ENCODE results near the gene CCR2. TPM values are rescaled to one million over a fixed set of nuclear protein-coding genes. Genes with fewer than 3 reads are reported as not detected.

Gene CCR2
- total and polyA plus RNA-seq, 2 of the 4 experiments (the other 2 are of a cell fraction) = not detected

GRCh38 chr3:46375814-46376213, 21.9 kb downstream of the CCR2 start:
- dilution Hi-C loops (cut with HindIII; ENCODE audit: low sequenced_read_pairs, unreplicated experiment) = no loop called here
- H3K9ac ChIP-seq (ENCODE audit: low read depth, low read length) = no peak overlapping the region
- H3K79me1 ChIP-seq (ENCODE audit: low read depth in 1 of 2, low read length in 2 of 2) = no peaks in the 10 kb centered on the region
- no TSS peak for BruUV-seq (replicated peaks)
- no peak overlapping the region for H3K4me2 ChIP-seq (ENCODE audit: low read depth, low read length)
- no peak overlapping the region for H3K4me3 ChIP-seq (ENCODE audit: insufficient read depth, low read depth, low read length)
- no peak overlapping the region for H4K91ac ChIP-seq (ENCODE audit: insufficient read depth, low read depth, low read length)
- no peak overlapping the region for H3K4ac ChIP-seq (ENCODE audit: low read depth, low read length)
- no peak for TF ChIP-seq MAZ (IDR thresholded peaks at IDR 0.05; ENCODE audit: borderline replicate concordance, low read depth, low read length)
- no peak for TF ChIP-seq CHD1 (IDR thresholded peaks at IDR 0.05; ENCODE audit: low read depth, low read length)
- no peak for TF ChIP-seq ELK1 (IDR thresholded peaks at IDR 0.05; ENCODE audit: borderline replicate concordance, low read depth, low read length)
- no peak for TF ChIP-seq SMC3 (IDR thresholded peaks at IDR 0.05; ENCODE audit: low read depth, low read length)
- no peak for TF ChIP-seq MAFK (IDR thresholded peaks at IDR 0.05; ENCODE audit: low read depth, low read length)
- TF ChIP-seq CEBPB (IDR thresholded peaks at IDR 0.05; ENCODE audit: low read depth, low read length) = no peak
- no peak for TF ChIP-seq POLR2A (IDR thresholded peaks at IDR 0.05; ENCODE audit: low read depth, low read length)
- TF ChIP-seq USF2 (IDR thresholded peaks at IDR 0.05; ENCODE audit: low read depth, low read length) = no peak
- no peak for TF ChIP-seq RFX5 (IDR thresholded peaks at IDR 0.05; ENCODE audit: low read depth, low read length)
- TF ChIP-seq MXI1 (IDR thresholded peaks at IDR 0.05; ENCODE audit: borderline replicate concordance, low read depth, low read length) = no peak
- no peak for TF ChIP-seq FOS (IDR thresholded peaks at IDR 0.05; ENCODE audit: low read depth, low read length)
- TF ChIP-seq RAD21 (IDR thresholded peaks at IDR 0.05; ENCODE audit: low read length) = no peak
- no peak for TF ChIP-seq RCOR1 (IDR thresholded peaks at IDR 0.05; ENCODE audit: insufficient replicate concordance, low read length)
- TF ChIP-seq BHLHE40 (IDR thresholded peaks at IDR 0.05; ENCODE audit: low read depth, low read length) = no peak
- no peak for TF ChIP-seq CTCF (conservative IDR thresholded peaks at IDR 0.05; ENCODE audit: low read depth, low read length)
- TF ChIP-seq NFE2L2 (IDR thresholded peaks at IDR 0.05; ENCODE audit: low read depth, low read length) = no peak
- H2BK20ac ChIP-seq (ENCODE audit: low read depth, low read length) = no peak overlapping the region
- H3K36me3 ChIP-seq (ENCODE audit: control insufficient read depth, insufficient read depth, low read length) = no peaks in the 10 kb centered on the region
- DNase-seq = no peak
- H4K20me1 ChIP-seq (ENCODE audit: insufficient read depth, low read length) = no peaks in the 10 kb centered on the region
- WGBS, 2 experiments (ENCODE audit: extremely low coverage in 2 of 2, insufficient read length in 1 of 2) = no CpG with 5 or more reads among the region's 2 CpGs
- no peaks in the 10 kb centered on the region for H3K9me1 ChIP-seq (ENCODE audit: insufficient read depth, low read length)
- H2AFZ ChIP-seq (replicated peaks; ENCODE audit: low read length, poor library complexity) = no peak overlapping the region
- H3K18ac ChIP-seq (ENCODE audit: low read depth, low read length) = no peak overlapping the region
- no peak overlapping the region for H2BK5ac ChIP-seq (ENCODE audit: low read depth, low read length, poor library complexity, severe bottlenecking)
- no peaks in the 10 kb centered on the region for H3K4me1 ChIP-seq (ENCODE audit: control insufficient read depth, insufficient read depth, low read length)
- in situ Hi-C loops (cut with MboI; ENCODE audit: low sequenced_read_pairs) = loop anchor here (10.0 kb wide), 2 partner anchors 291 to 431 kb away; partner anchors contain the start of gene CXCR6
- H2BK120ac ChIP-seq (ENCODE audit: low read depth, low read length) = no peak overlapping the region
- intact Hi-C loops (cut with micrococcal nuclease) = loop anchor here (5.0 kb wide), 1 partner anchor 614 kb away; no protein-coding TSS in a partner anchor
- no peak overlapping the region for H3K27ac ChIP-seq (ENCODE audit: insufficient read depth, low read length)
- no peak overlapping the region for H4K8ac ChIP-seq (ENCODE audit: low read depth in 2 of 2, low read length in 2 of 2)
- H3K23ac ChIP-seq (ENCODE audit: low read depth, low read length) = no peak overlapping the region
- no peak overlapping the region for H2BK15ac ChIP-seq (ENCODE audit: low read depth, low read length)
- CTCF ChIA-PET = interaction anchor here (3.2 kb wide), 1 partner anchor 297 kb away, joined by 10 read pairs; no protein-coding TSS in a partner anchor
- no peak for ATAC-seq (ENCODE audit: low read depth)
- no peak overlapping the region for H4K5ac ChIP-seq (ENCODE audit: low read depth, low read length)
- H3K9me3 ChIP-seq (ENCODE audit: control insufficient read depth, insufficient read depth, low read length) = no peaks in the 10 kb centered on the region
- H3K56ac ChIP-seq (ENCODE audit: extremely low read depth, insufficient read depth, low read length) = no peak overlapping the region
- POLR2A ChIA-PET (ENCODE audit: unreplicated experiment) = no interaction called here
- H2AK5ac ChIP-seq (ENCODE audit: low read depth, low read length) = no peak overlapping the region
- H2AK9ac ChIP-seq (replicated peaks; ENCODE audit: low read depth, low read length, poor library complexity) = no peak overlapping the region
- peaks cover 43% of the 10 kb centered on the region for H3K27me3 ChIP-seq (ENCODE audit: control insufficient read depth, insufficient read depth, low read length)
- H3K14ac ChIP-seq (replicated peaks; ENCODE audit: low read depth, low read length) = no peak overlapping the region
